T-helper 1 cell (primary cell): Measurements from ENCODE around the gene EML6.
"Not testable (repeated sequence)": the region's sequence is repeated elsewhere in the genome, so short reads cannot be mapped to it uniquely, and the experiment has no call there.

Experiments
- DNase-seq, 5 donors: peaks; one replicate each; pipeline ENCODE4 v3.0.0-alpha.2; 2012 to 2020

Gene EML6

GRCh38 chr2:54969295-54969939 is 246.0 kb downstream of the EML6 start:
- no peak for DNase-seq

GRCh38 chr2:54969940-54970338 is 246.5 kb downstream of the EML6 start:
- no peak for DNase-seq

- no peak for DNase-seq
These were observed 251.7 kb downstream of the EML6 start for GRCh38 chr2:54975175-54975574.

GRCh38 chr2:54975598-54976492 is 252.4 kb downstream of the EML6 start:
- no peak for DNase-seq

- DNase-seq, result no peak
These were observed 253.7 kb downstream of the EML6 start for GRCh38 chr2:54977149-54977548.

- no peak for DNase-seq
These were observed 256.0 kb downstream of the EML6 start for GRCh38 chr2:54979321-54980044.

GRCh38 chr2:54981385-54981784 is 257.9 kb downstream of the EML6 start:
- DNase-seq, result no peak

- DNase-seq, result no peak
These were observed 260.1 kb downstream of the EML6 start for GRCh38 chr2:54983345-54984220.

GRCh38 chr2:54984476-54984875 is 261.0 kb downstream of the EML6 start:
- DNase-seq, result no peak

GRCh38 chr2:54986264-54986663 is 262.8 kb downstream of the EML6 start:
- DNase-seq, result no peak

- DNase-seq, result no peak
These were observed 265.1 kb downstream of the EML6 start for GRCh38 chr2:54988612-54989011.

- DNase-seq, result not testable (repeated sequence)
These were observed 267.2 kb downstream of the EML6 start for GRCh38 chr2:54990694-54991093.

GRCh38 chr2:54995553-54995952 is 272.1 kb downstream of the EML6 start:
- no peak for DNase-seq

- no peak for DNase-seq
These were observed 274.4 kb downstream of the EML6 start for GRCh38 chr2:54997826-54998225.

- no peak for DNase-seq
These were observed 275.7 kb downstream of the EML6 start for GRCh38 chr2:54999182-54999581.

GRCh38 chr2:55000341-55000740 is 276.9 kb downstream of the EML6 start:
- DNase-seq, result no peak

GRCh38 chr2:55001716-55002115 is 278.3 kb downstream of the EML6 start:
- no peak for DNase-seq

- no peak for DNase-seq
These were observed 280.5 kb downstream of the EML6 start for GRCh38 chr2:55003706-55004639.

GRCh38 chr2:55006306-55006705 is 282.8 kb downstream of the EML6 start:
- DNase-seq, result no peak

- DNase-seq, result peak in 1 of 5 donors; percentile 6
These were observed 286.0 kb downstream of the EML6 start for GRCh38 chr2:55009277-55010060.
